ENCODE measurements around the gene ZBTB20.

DNA sequence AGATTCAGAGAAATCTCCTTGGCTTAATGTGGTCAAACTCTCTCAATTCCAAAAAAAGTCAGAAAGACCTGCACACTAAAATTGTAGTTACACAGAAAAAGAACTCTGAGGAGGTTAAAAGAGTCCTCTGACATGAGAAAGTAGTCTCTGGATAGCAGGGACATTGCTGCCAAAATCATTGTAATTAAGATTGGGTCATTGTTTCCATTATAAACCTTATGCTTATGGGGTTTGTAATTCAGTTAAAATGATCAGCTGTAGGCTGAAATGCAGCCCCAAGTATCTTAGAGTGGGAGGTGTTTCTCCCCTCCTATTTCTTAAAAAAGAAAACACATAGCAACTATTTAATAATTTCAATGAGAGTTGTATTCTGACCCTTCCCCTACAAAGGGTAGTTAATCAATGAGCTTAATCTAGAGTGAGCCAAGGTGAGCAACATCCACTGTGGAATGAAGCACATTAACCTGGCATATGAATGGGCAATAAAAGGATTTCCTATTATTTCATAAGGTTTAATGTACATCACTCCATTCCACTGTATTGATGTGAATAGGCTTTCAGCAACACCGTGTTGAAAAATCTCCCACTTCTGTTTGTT, 446.4 kb downstream of the ZBTB20 start:
- TF ChIP-seq, protein P1, sequence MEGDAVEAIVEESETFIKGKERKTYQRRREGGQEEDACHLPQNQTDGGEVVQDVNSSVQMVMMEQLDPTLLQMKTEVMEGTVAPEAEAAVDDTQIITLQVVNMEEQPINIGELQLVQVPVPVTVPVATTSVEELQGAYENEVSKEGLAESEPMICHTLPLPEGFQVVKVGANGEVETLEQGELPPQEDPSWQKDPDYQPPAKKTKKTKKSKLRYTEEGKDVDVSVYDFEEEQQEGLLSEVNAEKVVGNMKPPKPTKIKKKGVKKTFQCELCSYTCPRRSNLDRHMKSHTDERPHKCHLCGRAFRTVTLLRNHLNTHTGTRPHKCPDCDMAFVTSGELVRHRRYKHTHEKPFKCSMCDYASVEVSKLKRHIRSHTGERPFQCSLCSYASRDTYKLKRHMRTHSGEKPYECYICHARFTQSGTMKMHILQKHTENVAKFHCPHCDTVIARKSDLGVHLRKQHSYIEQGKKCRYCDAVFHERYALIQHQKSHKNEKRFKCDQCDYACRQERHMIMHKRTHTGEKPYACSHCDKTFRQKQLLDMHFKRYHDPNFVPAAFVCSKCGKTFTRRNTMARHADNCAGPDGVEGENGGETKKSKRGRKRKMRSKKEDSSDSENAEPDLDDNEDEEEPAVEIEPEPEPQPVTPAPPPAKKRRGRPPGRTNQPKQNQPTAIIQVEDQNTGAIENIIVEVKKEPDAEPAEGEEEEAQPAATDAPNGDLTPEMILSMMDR (IDR thresholded peaks at IDR 0.05; ENCODE audit: low read depth, low read length) = no peak
- TF ChIP-seq EZH2phosphoT487 (IDR thresholded peaks at IDR 0.05; ENCODE audit: low read depth) = no peak

Data from OCI-LY3 (cell line).